SK-N-SH (cell line): ENCODE results near the gene COL23A1. TPM values are rescaled to one million over a fixed set of nuclear protein-coding genes. Genes with fewer than 3 reads are reported as not detected.

Source experiments
- CTCF ChIA-PET: fragments of 300-600, 350-600 bp; formaldehyde crosslinking; extraction: SDS; loops from one replicate; lab custom pipeline; 2021; lab: Yijun Ruan, JAX
- POLR2A ChIA-PET: fragments of 350-600 bp; sonication (Branson Sonifier 250); formaldehyde crosslinking; extraction: SDS; loops from one replicate; lab custom pipeline; 2020; ENCODE audit warnings: antibody characterized with exemption, inconsistent platforms; lab: Yijun Ruan, JAX
- DNase-seq: peaks from one replicate; pipeline ENCODE4 v3.0.0; 2012
- H2AFZ ChIP-seq: fragments of 200-600 bp; sonication (generic); 2 replicates; pipeline ENCODE4 v1.8.1; 2016; ENCODE audit warnings: antibody characterized with exemption, mild to moderate bottlenecking, low read depth
- H3F3A ChIP-seq: fragments of 200-600 bp; sonication (generic); replicated peaks from 2 replicates; pipeline ENCODE3; 2016; ENCODE audit warnings: antibody characterized with exemption, mild to moderate bottlenecking; ENCODE audit not compliant: insufficient read depth
- H3K27ac ChIP-seq, 2 experiments: fragments of 200-500 bp in 1 of 2; fragments of 200-600 bp in 1 of 2; sonication (Bioruptor generic) in 1 of 2; sonication (generic), shearing (Covaris generic) in 1 of 2; 2 replicates each; pipeline versions ENCODE4 v1.5.1 to v1.6.1; 2014 to 2016; ENCODE audit warnings: low read depth in 2 of 2, inconsistent platforms in 1 of 2, low read length in 1 of 2, mild to moderate bottlenecking in 1 of 2, mixed read lengths in 1 of 2
- H3K27me3 ChIP-seq: fragments of 200-600 bp; sonication (generic), shearing (Covaris generic); 2 replicates; pipeline ENCODE4 v1.6.1; 2016; ENCODE audit warnings: mixed run types; ENCODE audit not compliant: insufficient read depth
- H3K36me3 ChIP-seq, 2 experiments: fragments of 200-500 bp in 1 of 2; fragments of 200-600 bp in 1 of 2; sonication (Bioruptor generic) in 1 of 2; sonication (generic) in 1 of 2; replicated peaks in 1 of 2; 2 replicates each; pipeline versions ENCODE3 to v1.5.1; 2014 to 2016; ENCODE audit warnings: low read length in 1 of 2, mild to moderate bottlenecking in 1 of 2; ENCODE audit not compliant: insufficient read depth in 2 of 2, control insufficient read depth in 1 of 2
- H3K4me1 ChIP-seq, 2 experiments: fragments of 200-500 bp in 1 of 2; fragments of 200-600 bp in 1 of 2; sonication (Bioruptor generic) in 1 of 2; sonication (generic), shearing (Covaris generic) in 1 of 2; 2 replicates each; pipeline versions ENCODE4 v1.5.1 to v1.6.1; 2014 to 2016; ENCODE audit warnings: low read depth in 1 of 2, low read length in 1 of 2, mixed run types in 1 of 2; ENCODE audit not compliant: insufficient read depth in 2 of 2, control insufficient read depth in 1 of 2
- H3K4me2 ChIP-seq: fragments of 200-600 bp; sonication (generic), shearing (Covaris generic); 2 replicates; pipeline ENCODE4 v1.6.1; 2017; ENCODE audit warnings: mixed run types
- H3K4me3 ChIP-seq, 2 experiments: fragments of 200-500 bp in 1 of 2; fragments of 200-600 bp in 1 of 2; sonication (Bioruptor generic) in 1 of 2; sonication (generic), shearing (Covaris generic) in 1 of 2; 2 replicates each; pipeline versions ENCODE4 v1.5.1 to v1.8.1; 2014 to 2016; ENCODE audit warnings: low read depth in 2 of 2, inconsistent platforms in 1 of 2, low read length in 1 of 2, mild to moderate bottlenecking in 1 of 2, mixed read lengths in 1 of 2, moderate library complexity in 1 of 2
- H3K79me2 ChIP-seq: fragments of 200-600 bp; sonication (generic); 2 replicates; pipeline ENCODE4 v1.8.1; 2017; ENCODE audit warnings: mild to moderate bottlenecking; ENCODE audit not compliant: insufficient read depth
- H3K9ac ChIP-seq: fragments of 200-600 bp; sonication (generic); 2 replicates; pipeline ENCODE4 v1.6.1; 2017; ENCODE audit warnings: mixed run types
- H3K9me2 ChIP-seq: fragments of 200-600 bp; sonication (generic); 2 replicates; pipeline ENCODE4 v1.6.1; 2017; ENCODE audit warnings: mixed run types
- H3K9me3 ChIP-seq: fragments of 200-600 bp; sonication (generic); 2 replicates; pipeline ENCODE4 v1.6.1; 2017; ENCODE audit warnings: mixed run types, mild to moderate bottlenecking, moderate library complexity
- H4K20me1 ChIP-seq: fragments of 200-600 bp; sonication (generic); 2 replicates; pipeline ENCODE4 v1.6.1; 2017; ENCODE audit warnings: mild to moderate bottlenecking, mixed run types; ENCODE audit not compliant: insufficient read depth
- CHD2 ChIP-seq: fragments of 150-350 bp; IDR thresholded peaks from 2 replicates; pipeline ENCODE4 v1.6.1; 2018; ENCODE audit warnings: low read length; ENCODE audit not compliant: partially characterized antibody
- ELF1 ChIP-seq: IDR thresholded peaks from 2 replicates; pipeline ENCODE4 v1.4.0; 2012
- EP300 ChIP-seq, 2 experiments: IDR thresholded peaks; 2 replicates each; pipeline versions ENCODE4 v1.4.0 to v1.6.1; 2012; ENCODE audit warnings: borderline replicate concordance in 1 of 2, low read depth in 1 of 2, low read length in 1 of 2
- EZH2phosphoT487 ChIP-seq: fragments of 200-600 bp; sonication (generic); IDR thresholded peaks from 2 replicates; pipeline ENCODE4 v1.6.1; 2017; ENCODE audit warnings: low read depth, mixed run types, mild to moderate bottlenecking, antibody characterized with exemption, moderate library complexity, borderline replicate concordance
- FOXM1 ChIP-seq: IDR thresholded peaks from 2 replicates; pipeline ENCODE4 v1.4.0; 2012; ENCODE audit warnings: low read depth, mild to moderate bottlenecking
- GABPA ChIP-seq: IDR thresholded peaks from 2 replicates; pipeline ENCODE4 v1.4.0; 2012; ENCODE audit warnings: low read depth, mild to moderate bottlenecking
- JUND ChIP-seq: IDR thresholded peaks from 2 replicates; pipeline ENCODE4 v1.4.0; 2012
- MAX ChIP-seq: IDR thresholded peaks from 2 replicates; pipeline ENCODE4 v1.4.0; 2012; ENCODE audit warnings: low read depth
- NRF1 ChIP-seq: IDR thresholded peaks from 2 replicates; pipeline ENCODE4 v1.6.1; 2012; ENCODE audit warnings: low read depth, mild to moderate bottlenecking, low read length
- POLR2AphosphoS5 ChIP-seq: IDR thresholded peaks from 2 replicates; pipeline ENCODE4 v1.6.1; 2012; ENCODE audit warnings: low read depth, low read length
- RAD21 ChIP-seq: IDR thresholded peaks from 2 replicates; pipeline ENCODE4 v1.6.1; 2012; ENCODE audit warnings: mild to moderate bottlenecking, low read length
- RCOR1 ChIP-seq: fragments of 150-350 bp; IDR thresholded peaks from 2 replicates; pipeline ENCODE4 v1.6.1; 2017; ENCODE audit warnings: antibody characterized with exemption, low read length
- RFX5 ChIP-seq: IDR thresholded peaks from 2 replicates; pipeline ENCODE4 v1.6.1; 2012; ENCODE audit warnings: mild to moderate bottlenecking, improper control_type of control experiment, low read length
- RXRA ChIP-seq: IDR thresholded peaks from 2 replicates; pipeline ENCODE4 v1.4.0; 2012; ENCODE audit warnings: low read depth, mild to moderate bottlenecking, borderline replicate concordance
- SIN3A ChIP-seq: IDR thresholded peaks from 2 replicates; pipeline ENCODE4 v1.6.1; 2012; ENCODE audit warnings: low read depth, mild to moderate bottlenecking, low read length, moderate library complexity, borderline replicate concordance
- SMC3 ChIP-seq: IDR thresholded peaks from 2 replicates; pipeline ENCODE4 v1.6.1; 2012; ENCODE audit warnings: low read depth, low read length, improper control_type of control experiment
- WGBS: methylation state at CpG from one replicate; pipeline ENCODE4 v1.1.6; 2017; ENCODE audit warnings: low lambda C conversion rate; 5-methylcytosine and 5-hydroxymethylcytosine counted together
- polyA plus RNA-seq, 3 experiments: library from polyadenylated mRNA; depleted of rRNA; stranded (reverse); fragments of >200 nt; gene quantifications; 2 replicates each; pipeline ENCODE4 v1.2.3, GENCODE V29; 2012

The COL23A1 gene
- polyA plus RNA-seq, 1 of the 3 experiments (the other 2 are of a cell fraction), result 0.10 TPM

GRCh38 chr5:178431063-178431781 lies 159.0 kb downstream of the COL23A1 start:
- no peaks in the 10 kb centered on the region for H3K9me3 ChIP-seq
- no peaks in the 10 kb centered on the region for H3K27me3 ChIP-seq
- WGBS, result 58% methylated on average over 16 of the region's 16 CpGs
- H4K20me1 ChIP-seq, result no peaks in the 10 kb centered on the region
- POLR2A ChIA-PET, result no interaction called here
- H3F3A ChIP-seq, result no peaks in the 10 kb centered on the region
- no peaks in the 10 kb centered on the region for H3K79me2 ChIP-seq
- CTCF ChIA-PET, result interaction anchor here (1.8 kb wide), 1 partner anchor 151 kb away, joined by 4 read pairs; no protein-coding TSS in a partner anchor
- H2AFZ ChIP-seq, result no peak overlapping the region
- peak overlapping the region in 1 of 2 experiments; percentile 50; a peak in 1 of 4 replicates for H3K27ac ChIP-seq
- H3K4me3 ChIP-seq, result no peak overlapping the region
- no peaks in the 10 kb centered on the region for H3K9me2 ChIP-seq
- no peak overlapping the region for H3K4me2 ChIP-seq
- no peak overlapping the region for H3K9ac ChIP-seq
- no peaks in the 10 kb centered on the region for H3K36me3 ChIP-seq
- no peak for TF ChIP-seq NRF1
- no peak for TF ChIP-seq EZH2phosphoT487
- no peak for TF ChIP-seq POLR2AphosphoS5
- no peak for TF ChIP-seq CHD2
- DNase-seq, result no peak
- peaks cover 0 to 59% of the 10 kb centered on the region in 2 experiments; a peak in 2 of 4 replicates for H3K4me1 ChIP-seq

- H3F3A ChIP-seq, result no peaks in the 10 kb centered on the region
- H3K4me3 ChIP-seq, result no peak overlapping the region
- H3K9ac ChIP-seq, result no peak overlapping the region
- CTCF ChIA-PET, result interaction anchor here (1.0 to 1.8 kb wide), 2 partner anchors 22 to 150 kb away, joined by 3 to 4 read pairs; no protein-coding TSS in a partner anchor
- H4K20me1 ChIP-seq, result no peaks in the 10 kb centered on the region
- POLR2A ChIA-PET, result no interaction called here
- H3K27me3 ChIP-seq, result no peaks in the 10 kb centered on the region
- no peak overlapping the region for H2AFZ ChIP-seq
- no peaks in the 10 kb centered on the region for H3K79me2 ChIP-seq
- peaks cover 0 to 54% of the 10 kb centered on the region in 2 experiments; a peak in 1 of 4 replicates for H3K4me1 ChIP-seq
- H3K9me2 ChIP-seq, result no peaks in the 10 kb centered on the region
- H3K36me3 ChIP-seq, result no peaks in the 10 kb centered on the region
- TF ChIP-seq FOXM1 (no peak), RCOR1 (no peak), RXRA (no peak), CHD2 (no peak), GABPA (no peak), SIN3A (no peak), ELF1 (no peak), RFX5 (no peak), RAD21 (no peak), SMC3 (no peak), EP300 (IDR thresholded peaks at IDR 0.05; ENCODE audit: borderline replicate concordance in 1 of 2, low read depth in 1 of 2, low read length in 1 of 2) (no peak), JUND (no peak), MAX (no peak)
- peak; percentile 9 for DNase-seq
- no peak overlapping the region for H3K4me2 ChIP-seq
- WGBS, result 58% methylated on average over 15 of the region's 16 CpGs
- H3K27ac ChIP-seq, result peak overlapping the region in 1 of 2 experiments; percentile 93; a peak in 1 of 4 replicates
- no peaks in the 10 kb centered on the region for H3K9me3 ChIP-seq
Measured at GRCh38 chr5:178430186-178431062, 159.8 kb downstream of the COL23A1 start.
